HG03354 (cell line): ENCODE results near the gene SESN3.
"Not testable (repeated sequence)": the region's sequence is repeated elsewhere in the genome, so short reads cannot be mapped to it uniquely, and the experiment has no call there.

Source experiments
- ATAC-seq: cut with Tn5 transposase; IDR thresholded peaks from one replicate; pipeline ENCODE4 v1.9.1; 2021; ENCODE audit warnings: mild to moderate bottlenecking; ENCODE audit not compliant: unreplicated experiment, poor library complexity, severe bottlenecking

SESN3 gene

DNA sequence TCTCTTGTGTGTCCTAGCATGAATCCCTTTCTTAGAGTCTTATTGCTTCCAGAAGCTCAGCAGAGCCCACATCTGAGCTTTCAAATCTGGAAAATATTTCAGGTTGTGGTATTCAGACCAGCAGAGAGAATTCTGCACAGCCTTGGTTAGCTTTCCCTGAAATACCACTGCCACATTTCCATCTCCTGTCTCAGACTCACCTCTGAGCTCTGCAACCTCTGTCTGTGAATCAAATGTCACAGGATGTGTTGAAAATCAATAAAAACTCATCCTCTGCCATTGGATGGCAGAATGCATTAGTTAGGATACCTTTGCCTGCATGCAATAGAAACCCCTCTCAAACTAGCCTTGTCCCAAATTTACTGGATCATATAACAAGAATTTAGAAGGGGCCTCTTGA, 93.7 kb downstream of the SESN3 start:
- ATAC-seq = no peak

DNA sequence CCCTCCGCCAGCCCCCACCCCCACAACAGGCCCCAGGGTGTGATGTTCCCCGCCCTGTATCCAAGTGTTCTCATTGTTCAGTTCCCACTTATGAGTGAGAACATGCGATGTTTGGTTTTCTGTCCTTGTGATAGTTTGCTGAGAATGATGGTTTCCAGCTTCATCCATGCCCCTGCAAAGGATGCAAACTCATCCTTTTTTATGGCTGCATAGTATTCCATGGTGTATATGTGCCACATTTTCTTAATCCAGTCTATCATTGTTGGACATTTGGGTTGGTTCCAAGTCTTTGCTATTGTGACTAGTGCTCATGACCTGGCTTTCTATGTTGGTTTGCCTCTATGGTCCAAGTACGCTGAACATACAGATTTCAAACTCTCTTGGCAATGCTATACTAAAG, 94.3 kb downstream of the SESN3 start:
- ATAC-seq = not testable (repeated sequence)

DNA sequence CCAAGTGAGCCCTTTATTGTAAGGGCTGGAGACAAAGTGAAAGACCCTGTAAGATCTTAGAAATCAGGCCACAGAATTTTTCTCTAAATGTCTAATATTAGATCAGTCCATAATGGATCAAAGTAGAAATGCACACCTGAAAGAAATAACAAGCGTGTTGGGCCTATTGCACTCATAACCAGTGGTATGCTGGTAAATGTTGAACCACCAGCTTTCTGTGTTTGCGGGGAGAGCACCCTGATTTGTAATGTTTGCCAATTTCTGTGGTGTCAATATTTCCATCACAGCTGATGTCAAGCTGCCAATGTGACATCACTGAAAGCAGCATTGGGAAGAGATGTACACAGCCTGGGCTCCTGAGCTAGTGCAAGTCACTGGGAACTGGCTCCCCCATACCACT, 95.1 kb downstream of the SESN3 start:
- ATAC-seq = no peak

DNA sequence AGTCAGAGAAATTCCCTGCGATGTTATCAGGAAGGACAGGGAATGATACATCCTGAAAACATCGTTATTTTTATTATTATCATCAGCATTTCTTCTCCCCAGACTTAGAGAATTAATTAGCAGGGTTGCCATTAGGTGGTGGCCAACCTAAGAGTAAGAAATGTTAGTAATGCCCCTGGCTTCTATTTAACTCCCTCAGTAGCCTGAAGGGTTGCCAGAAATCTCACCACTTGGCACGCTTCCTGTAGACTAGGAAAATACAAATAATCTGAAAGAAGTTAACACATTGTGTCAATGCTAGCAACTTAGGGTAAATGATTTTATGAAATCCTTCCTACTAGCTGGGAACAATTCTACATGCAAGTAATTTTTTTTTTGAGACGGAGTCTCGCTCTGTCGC, 95.8 kb downstream of the SESN3 start:
- no peak for ATAC-seq

DNA sequence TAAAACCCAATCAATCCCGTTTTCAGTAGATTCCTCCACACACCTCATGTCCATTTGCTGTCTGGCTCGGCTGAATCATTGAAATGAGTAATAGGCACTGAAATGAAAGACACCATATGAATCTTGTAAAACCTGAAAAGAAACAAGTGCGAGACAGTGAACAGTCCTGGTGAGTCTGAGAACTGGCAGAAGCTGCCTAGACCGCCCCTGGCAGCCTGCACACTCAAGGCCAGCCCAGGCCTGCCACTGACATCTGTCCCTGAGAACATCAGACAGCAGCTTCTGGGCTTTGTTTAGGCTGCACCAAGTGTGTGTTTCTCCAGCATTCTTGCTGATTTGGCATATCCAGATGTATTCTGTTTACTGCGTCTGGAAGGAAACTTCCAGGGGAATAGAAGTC, 96.5 kb downstream of the SESN3 start:
- no peak for ATAC-seq

DNA sequence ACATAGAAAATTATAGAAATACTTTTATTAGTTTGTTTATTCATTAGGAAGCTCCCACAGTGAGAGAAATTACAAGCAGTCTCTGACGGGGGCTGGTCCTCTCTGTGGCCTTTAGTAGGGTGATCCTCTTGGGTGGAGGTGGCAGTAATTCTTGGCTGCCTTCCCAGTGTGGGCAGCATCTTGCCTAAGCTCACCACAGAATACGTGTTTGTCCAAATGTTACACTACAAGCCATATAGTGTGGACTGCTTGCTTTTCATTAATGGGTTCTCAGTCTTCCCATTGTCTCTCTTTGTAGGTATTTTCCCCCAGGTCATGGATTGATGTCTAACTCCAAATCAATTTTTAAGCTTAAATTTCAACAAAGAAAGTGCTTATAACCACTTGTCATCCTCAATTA, 98.0 kb downstream of the SESN3 start:
- ATAC-seq = no peak

DNA sequence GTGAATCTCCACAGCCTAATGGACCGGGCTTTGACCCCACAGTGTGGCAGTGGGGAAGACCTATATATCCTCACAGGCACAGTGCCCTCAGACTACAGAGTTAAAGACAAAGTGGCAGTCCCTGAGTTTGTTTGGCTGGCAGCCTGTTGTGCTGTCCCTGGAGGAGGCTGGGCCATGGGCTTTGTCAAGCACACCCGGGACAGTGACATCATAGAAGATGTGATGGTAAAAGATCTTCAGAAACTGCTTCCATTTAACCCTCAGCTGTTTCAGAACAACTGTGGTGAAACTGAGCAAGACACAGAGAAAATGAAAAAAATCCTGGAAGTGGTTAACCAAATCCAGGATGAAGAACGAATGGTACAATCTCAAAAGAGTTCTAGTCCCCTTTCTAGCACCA, 102.4 kb downstream of the SESN3 start:
- ATAC-seq = no peak

DNA sequence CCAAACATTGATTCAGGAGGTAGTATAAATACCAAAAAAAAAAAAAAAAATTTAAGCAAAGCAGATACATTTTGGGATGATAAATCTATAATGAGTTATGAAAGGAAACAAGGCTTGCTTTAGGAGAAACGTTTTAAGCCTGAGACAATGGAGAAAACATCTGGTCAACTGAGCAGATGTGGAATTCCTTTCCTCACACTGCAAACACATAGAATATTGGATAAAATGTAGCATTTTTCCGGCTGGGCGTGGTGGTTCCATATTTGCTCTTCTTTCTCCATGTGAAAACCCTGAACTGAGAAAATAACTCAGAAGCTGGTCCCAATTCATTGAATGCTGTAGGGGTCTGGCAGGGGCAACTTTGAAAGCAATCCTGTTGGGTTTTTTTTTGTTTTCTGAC, 107.4 kb downstream of the SESN3 start:
- ATAC-seq = no peak

DNA sequence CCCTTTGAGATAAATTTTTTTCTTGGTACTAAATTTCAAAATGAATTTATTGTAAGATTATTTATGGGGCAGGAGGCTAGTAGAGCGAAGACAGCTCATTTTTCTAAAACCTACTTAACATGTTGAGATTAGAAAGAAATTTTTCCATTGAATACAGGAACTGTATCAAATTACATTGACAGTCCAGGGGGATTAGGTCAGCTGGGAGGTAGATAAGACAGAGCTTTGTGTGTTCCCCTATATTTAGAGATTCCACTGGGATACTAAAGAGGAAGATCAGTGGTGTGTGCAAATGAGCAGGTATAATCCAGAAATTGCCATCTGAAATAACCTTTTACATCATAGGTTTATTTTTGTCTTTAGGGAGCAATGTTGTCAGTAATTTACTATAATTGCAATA, 109.3 kb downstream of the SESN3 start:
- ATAC-seq = no peak

DNA sequence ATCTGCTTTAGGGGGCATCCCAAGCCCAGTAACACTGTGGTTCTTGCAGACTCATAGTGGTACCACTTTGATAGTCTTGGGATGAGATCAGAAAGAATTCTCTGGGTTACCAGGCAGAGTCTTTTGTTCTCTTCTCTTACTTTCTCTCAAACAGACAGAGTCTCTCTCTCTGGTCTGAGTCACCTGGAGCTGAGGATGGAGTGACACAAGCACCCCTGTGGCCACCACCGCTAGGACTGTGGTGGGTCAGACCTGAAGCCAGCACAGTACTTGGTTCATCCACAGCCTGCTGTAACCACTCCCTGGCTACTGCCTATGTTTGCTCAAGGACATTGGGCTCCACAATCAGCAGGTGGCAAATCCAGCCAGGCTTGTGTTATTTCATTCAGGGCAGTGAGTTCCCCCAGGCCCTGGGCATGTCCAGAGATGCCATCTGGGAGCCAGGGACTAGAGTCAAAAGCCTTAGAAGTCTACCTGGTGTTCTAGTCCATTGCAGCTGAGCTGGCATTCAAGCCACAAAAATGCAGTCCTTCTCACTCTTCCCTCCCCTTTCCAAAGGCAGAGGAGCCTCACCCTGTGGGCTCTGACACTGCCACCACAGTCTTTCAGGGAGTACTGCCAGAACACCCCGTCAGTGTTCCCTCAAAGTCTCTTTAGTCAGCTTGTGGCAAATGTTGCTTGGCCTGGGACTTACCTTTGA, 111.5 kb downstream of the SESN3 start:
- ATAC-seq = no peak

DNA sequence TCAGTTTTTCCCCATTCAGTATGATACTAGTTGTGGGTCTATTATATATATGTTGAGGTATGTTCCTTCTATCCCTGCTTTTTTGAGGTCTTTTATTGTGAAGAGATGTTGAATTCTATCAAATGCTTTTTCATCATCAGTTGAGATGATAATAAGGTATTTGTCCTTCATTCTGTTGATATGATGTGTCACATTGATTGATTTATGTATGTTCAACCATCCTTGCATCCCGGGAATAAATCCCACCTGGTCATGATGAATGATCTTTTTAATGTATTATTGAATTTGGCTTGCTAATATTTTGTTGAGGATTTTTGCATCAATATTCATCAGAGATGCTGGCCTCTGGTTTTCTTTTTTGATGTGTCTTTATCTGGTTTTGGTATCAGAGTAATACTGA, 115.4 kb downstream of the SESN3 start:
- ATAC-seq = no peak
